Liver (tissue), 9 donors: Measurements from ENCODE around the gene IL2RA. TPM values are rescaled to one million over a fixed set of nuclear protein-coding genes. Genes with fewer than 3 reads are reported as not detected.

ENCODE experiments used
- DNase-seq: peaks from one replicate; pipeline ENCODE4 v3.0.0-alpha.2; 2017; ENCODE audit warnings: low spot score
- H3K27ac ChIP-seq, 2 donors: one replicate each; pipeline ENCODE4 v1.7.0; 2013; ENCODE audit warnings: inconsistent platforms in 2 of 2, low read length in 2 of 2, control low read depth in 1 of 2, low read depth in 1 of 2, mild to moderate bottlenecking in 1 of 2
- H3K27me3 ChIP-seq, 4 donors: one replicate each; pipeline versions ENCODE4 v1.6.1 to v1.7.0; 2013; ENCODE audit warnings: low read length in 3 of 4, inconsistent platforms in 1 of 4, mild to moderate bottlenecking in 1 of 4, moderate library complexity in 1 of 4; ENCODE audit not compliant: control insufficient read depth in 4 of 4, insufficient read depth in 4 of 4
- H3K36me3 ChIP-seq, 4 donors: one replicate each; pipeline versions ENCODE4 v1.6.1 to v1.7.0; 2013; ENCODE audit warnings: low read length in 3 of 4, mild to moderate bottlenecking in 3 of 4, low read depth in 1 of 4, moderate library complexity in 1 of 4; ENCODE audit not compliant: control insufficient read depth in 4 of 4, insufficient read depth in 3 of 4
- H3K4me1 ChIP-seq, 4 donors: one replicate each; pipeline versions ENCODE4 v1.6.1 to v1.7.0; 2013; ENCODE audit warnings: low read length in 3 of 4, mild to moderate bottlenecking in 3 of 4, moderate library complexity in 1 of 4; ENCODE audit not compliant: control insufficient read depth in 4 of 4, insufficient read depth in 4 of 4
- H3K4me3 ChIP-seq, 3 donors: one replicate each; pipeline versions ENCODE4 v1.6.1 to v1.7.0; 2013; ENCODE audit warnings: low read length in 3 of 3, control low read depth in 1 of 3, low read depth in 1 of 3, mild to moderate bottlenecking in 1 of 3
- H3K9ac ChIP-seq, 2 donors: one replicate each; pipeline ENCODE4 v1.7.0; 2013; ENCODE audit warnings: low read length in 2 of 2, mild to moderate bottlenecking in 2 of 2, moderate library complexity in 2 of 2, control low read depth in 1 of 2, low read depth in 1 of 2
- H3K9me3 ChIP-seq, 4 donors: one replicate each; pipeline versions ENCODE4 v1.6.1 to v1.7.0; 2013; ENCODE audit warnings: low read length in 3 of 4; ENCODE audit not compliant: control insufficient read depth in 4 of 4
- EGR1 ChIP-seq, 2 donors: IDR thresholded peaks; 2 replicates each; pipeline ENCODE4 v1.6.1; 2016 to 2018; ENCODE audit warnings: antibody characterized with exemption in 2 of 2, low read depth in 2 of 2
- FOXA1 ChIP-seq: IDR thresholded peaks from 2 replicates; pipeline ENCODE4 v1.6.1; 2016; ENCODE audit warnings: antibody characterized with exemption
- FOXA2 ChIP-seq: IDR thresholded peaks from 2 replicates; pipeline ENCODE4 v1.6.1; 2016; ENCODE audit warnings: antibody characterized with exemption
- HNF4A ChIP-seq, 2 donors: conservative IDR thresholded peaks; 2 replicates each; pipeline ENCODE4 v1.6.1; 2016; ENCODE audit warnings: antibody characterized with exemption in 2 of 2, mild to moderate bottlenecking in 2 of 2
- HNF4G ChIP-seq: IDR thresholded peaks from 2 replicates; pipeline ENCODE4 v1.6.1; 2016; ENCODE audit warnings: antibody characterized with exemption
- JUND ChIP-seq, 2 donors: IDR thresholded peaks; 2 replicates each; pipeline ENCODE4 v1.6.1; 2016; ENCODE audit warnings: antibody characterized with exemption in 2 of 2
- NR2F2 ChIP-seq: IDR thresholded peaks from 2 replicates; pipeline ENCODE4 v1.6.1; 2016; ENCODE audit warnings: antibody characterized with exemption
- RXRA ChIP-seq, 2 donors: IDR thresholded peaks; 2 replicates each; pipeline ENCODE4 v1.6.1; 2017 to 2018; ENCODE audit warnings: antibody characterized with exemption in 2 of 2, mild to moderate bottlenecking in 1 of 2
- SP1 ChIP-seq: IDR thresholded peaks from 2 replicates; pipeline ENCODE4 v1.6.1; 2018; ENCODE audit warnings: antibody characterized with exemption, mild to moderate bottlenecking
- YY1 ChIP-seq: IDR thresholded peaks from 2 replicates; pipeline ENCODE4 v1.6.1; 2016; ENCODE audit warnings: antibody characterized with exemption, mild to moderate bottlenecking
- WGBS: extraction: QIAGEN DNeasy Blood & Tissue Kit; methylation state at CpG from one replicate; pipeline ENCODE4 v1.1.7; 2013; 5-methylcytosine and 5-hydroxymethylcytosine counted together
- polyA plus RNA-seq, 2 donors: library from polyadenylated mRNA; stranded (reverse) in 1 of 2; unstranded in 1 of 2; fragments of 200-250 nt in 1 of 2; fragments of >200 nt in 1 of 2; fragmentation: Nextera tagmentation in 1 of 2; extraction: Ambion mirVana in 1 of 2; gene quantifications; one replicate each; pipeline versions ENCODE4 v1.2.1 to v1.2.3, GENCODE V29; 2013 to 2015
- total RNA-seq, 2 donors: library from RNA; depleted of rRNA; stranded (reverse); fragments of >200 nt; gene quantifications; one replicate each; pipeline ENCODE4 v1.2.3, GENCODE V29; 2014
- TF ChIP-seq, protein P1 (sequence below): IDR thresholded peaks from 2 replicates; pipeline ENCODE4 v1.6.1; 2016; ENCODE audit warnings: antibody characterized with exemption
- TF ChIP-seq, protein P2 (sequence below): fragments of 150-350 bp; IDR thresholded peaks from 2 replicates; pipeline ENCODE4 v1.5.1; 2017; ENCODE audit warnings: improper control_type of control experiment, low read depth, low read length; ENCODE audit not compliant: missing input control
- TF ChIP-seq, protein P3 (sequence below): IDR thresholded peaks from 2 replicates; pipeline ENCODE4 v1.6.1; 2016; ENCODE audit warnings: antibody characterized with exemption, mild to moderate bottlenecking
- TF ChIP-seq, protein P4 (sequence below): IDR thresholded peaks from 2 replicates; pipeline ENCODE4 v1.6.1; 2016; ENCODE audit warnings: antibody characterized with exemption
- donor health status: healthy.
- donor health status: healthy.
- donor health status: healthy.
- donor health status: healthy.
- donor health status: healthy.

IL2RA gene
- total and polyA plus RNA-seq, 4 donors = 0.46 to 1.6 TPM; not detected in 2

DNA sequence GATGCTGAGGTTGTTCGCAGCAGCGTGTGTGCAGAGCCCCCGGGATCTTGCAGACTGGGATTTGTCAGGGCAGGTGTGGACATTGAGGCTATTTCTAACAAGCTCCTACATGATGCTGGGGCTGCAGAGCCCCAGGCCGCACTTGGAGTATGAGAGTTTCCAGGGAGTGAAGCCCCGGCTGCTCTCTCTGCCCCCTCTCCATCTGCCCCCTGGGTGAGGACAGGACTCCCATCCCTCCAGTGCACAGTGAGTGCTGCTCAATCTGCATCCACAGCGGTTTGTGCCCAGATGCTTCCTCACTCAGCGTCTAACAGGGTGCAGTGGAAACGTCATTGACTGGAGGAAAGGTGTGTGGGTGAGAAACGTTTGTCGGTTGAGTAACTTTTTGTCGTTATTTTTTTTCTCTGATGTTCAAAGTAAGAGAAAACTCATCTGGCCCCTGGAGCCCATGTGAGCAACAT, 25.3 kb downstream of the IL2RA start:
- DNase-seq = no peak
- no peaks in the 10 kb centered on the region for H3K9me3 ChIP-seq
- no peak overlapping the region for H3K27ac ChIP-seq
- peaks cover 0 to 1% (median 0%) of the 10 kb centered on the region in 4 donors for H3K4me1 ChIP-seq
- H3K9ac ChIP-seq = no peak overlapping the region
- WGBS = 73% methylated on average over 11 of the region's 11 CpGs
- TF ChIP-seq SP1 (no peak), HNF4A (conservative IDR thresholded peaks at IDR 0.05) (no peak), FOXA2 (no peak), NR2F2 (no peak), FOXA1 (no peak)
- TF ChIP-seq, protein P1, sequence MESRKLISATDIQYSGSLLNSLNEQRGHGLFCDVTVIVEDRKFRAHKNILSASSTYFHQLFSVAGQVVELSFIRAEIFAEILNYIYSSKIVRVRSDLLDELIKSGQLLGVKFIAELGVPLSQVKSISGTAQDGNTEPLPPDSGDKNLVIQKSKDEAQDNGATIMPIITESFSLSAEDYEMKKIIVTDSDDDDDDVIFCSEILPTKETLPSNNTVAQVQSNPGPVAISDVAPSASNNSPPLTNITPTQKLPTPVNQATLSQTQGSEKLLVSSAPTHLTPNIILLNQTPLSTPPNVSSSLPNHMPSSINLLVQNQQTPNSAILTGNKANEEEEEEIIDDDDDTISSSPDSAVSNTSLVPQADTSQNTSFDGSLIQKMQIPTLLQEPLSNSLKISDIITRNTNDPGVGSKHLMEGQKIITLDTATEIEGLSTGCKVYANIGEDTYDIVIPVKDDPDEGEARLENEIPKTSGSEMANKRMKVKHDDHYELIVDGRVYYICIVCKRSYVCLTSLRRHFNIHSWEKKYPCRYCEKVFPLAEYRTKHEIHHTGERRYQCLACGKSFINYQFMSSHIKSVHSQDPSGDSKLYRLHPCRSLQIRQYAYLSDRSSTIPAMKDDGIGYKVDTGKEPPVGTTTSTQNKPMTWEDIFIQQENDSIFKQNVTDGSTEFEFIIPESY = no peak
- H3K36me3 ChIP-seq = no peaks in the 10 kb centered on the region
- no peak overlapping the region for H3K4me3 ChIP-seq
- no peaks in the 10 kb centered on the region for H3K27me3 ChIP-seq

DNA sequence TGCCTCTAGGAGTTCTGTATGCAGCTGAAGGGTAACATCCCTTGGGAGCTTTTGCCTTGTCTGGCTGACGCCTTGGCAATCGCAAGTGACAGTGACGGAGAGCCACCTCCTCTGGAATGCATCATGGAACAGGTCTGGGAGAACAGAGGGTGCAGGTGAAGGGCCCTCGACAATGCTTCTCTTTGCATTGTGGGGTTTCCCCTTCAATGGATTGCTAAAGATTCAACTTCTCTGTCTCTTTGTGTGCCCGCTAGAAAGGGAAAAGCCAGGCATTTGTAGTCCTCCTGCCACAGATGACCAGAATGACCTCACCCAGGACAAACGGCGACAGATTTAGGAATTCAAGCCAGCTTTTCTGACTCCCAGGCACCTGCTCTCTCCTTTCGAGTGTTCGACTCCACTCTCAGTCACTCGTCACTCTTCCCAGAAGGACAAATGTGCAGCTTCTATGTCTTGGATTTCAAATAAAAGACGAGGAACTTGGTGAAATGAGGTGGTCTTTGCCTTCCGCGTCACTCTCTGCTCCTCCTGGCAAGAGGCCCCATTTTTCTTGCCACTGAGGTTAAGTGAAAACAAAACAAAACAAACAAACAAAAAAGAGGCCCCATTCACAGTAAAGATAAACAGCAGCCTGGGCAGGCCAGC, 26.1 kb downstream of the IL2RA start:
- H3K9me3 ChIP-seq = peaks cover 0 to under 1% (median 0%) of the 10 kb centered on the region in 4 donors
- 85% methylated on average over 13 of the region's 13 CpGs for WGBS
- no peak overlapping the region for H3K9ac ChIP-seq
- no peak overlapping the region for H3K27ac ChIP-seq
- H3K4me3 ChIP-seq = no peak overlapping the region
- H3K36me3 ChIP-seq = no peaks in the 10 kb centered on the region
- H3K27me3 ChIP-seq = no peaks in the 10 kb centered on the region
- peaks cover 0 to 1% (median 0%) of the 10 kb centered on the region in 4 donors for H3K4me1 ChIP-seq
- no peak for DNase-seq
- TF ChIP-seq, protein P1 = no peak
- no peak for TF ChIP-seq RXRA (IDR thresholded peaks at IDR 0.05)
- TF ChIP-seq, protein P2, sequence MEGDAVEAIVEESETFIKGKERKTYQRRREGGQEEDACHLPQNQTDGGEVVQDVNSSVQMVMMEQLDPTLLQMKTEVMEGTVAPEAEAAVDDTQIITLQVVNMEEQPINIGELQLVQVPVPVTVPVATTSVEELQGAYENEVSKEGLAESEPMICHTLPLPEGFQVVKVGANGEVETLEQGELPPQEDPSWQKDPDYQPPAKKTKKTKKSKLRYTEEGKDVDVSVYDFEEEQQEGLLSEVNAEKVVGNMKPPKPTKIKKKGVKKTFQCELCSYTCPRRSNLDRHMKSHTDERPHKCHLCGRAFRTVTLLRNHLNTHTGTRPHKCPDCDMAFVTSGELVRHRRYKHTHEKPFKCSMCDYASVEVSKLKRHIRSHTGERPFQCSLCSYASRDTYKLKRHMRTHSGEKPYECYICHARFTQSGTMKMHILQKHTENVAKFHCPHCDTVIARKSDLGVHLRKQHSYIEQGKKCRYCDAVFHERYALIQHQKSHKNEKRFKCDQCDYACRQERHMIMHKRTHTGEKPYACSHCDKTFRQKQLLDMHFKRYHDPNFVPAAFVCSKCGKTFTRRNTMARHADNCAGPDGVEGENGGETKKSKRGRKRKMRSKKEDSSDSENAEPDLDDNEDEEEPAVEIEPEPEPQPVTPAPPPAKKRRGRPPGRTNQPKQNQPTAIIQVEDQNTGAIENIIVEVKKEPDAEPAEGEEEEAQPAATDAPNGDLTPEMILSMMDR = no peak
- TF ChIP-seq, protein P3, sequence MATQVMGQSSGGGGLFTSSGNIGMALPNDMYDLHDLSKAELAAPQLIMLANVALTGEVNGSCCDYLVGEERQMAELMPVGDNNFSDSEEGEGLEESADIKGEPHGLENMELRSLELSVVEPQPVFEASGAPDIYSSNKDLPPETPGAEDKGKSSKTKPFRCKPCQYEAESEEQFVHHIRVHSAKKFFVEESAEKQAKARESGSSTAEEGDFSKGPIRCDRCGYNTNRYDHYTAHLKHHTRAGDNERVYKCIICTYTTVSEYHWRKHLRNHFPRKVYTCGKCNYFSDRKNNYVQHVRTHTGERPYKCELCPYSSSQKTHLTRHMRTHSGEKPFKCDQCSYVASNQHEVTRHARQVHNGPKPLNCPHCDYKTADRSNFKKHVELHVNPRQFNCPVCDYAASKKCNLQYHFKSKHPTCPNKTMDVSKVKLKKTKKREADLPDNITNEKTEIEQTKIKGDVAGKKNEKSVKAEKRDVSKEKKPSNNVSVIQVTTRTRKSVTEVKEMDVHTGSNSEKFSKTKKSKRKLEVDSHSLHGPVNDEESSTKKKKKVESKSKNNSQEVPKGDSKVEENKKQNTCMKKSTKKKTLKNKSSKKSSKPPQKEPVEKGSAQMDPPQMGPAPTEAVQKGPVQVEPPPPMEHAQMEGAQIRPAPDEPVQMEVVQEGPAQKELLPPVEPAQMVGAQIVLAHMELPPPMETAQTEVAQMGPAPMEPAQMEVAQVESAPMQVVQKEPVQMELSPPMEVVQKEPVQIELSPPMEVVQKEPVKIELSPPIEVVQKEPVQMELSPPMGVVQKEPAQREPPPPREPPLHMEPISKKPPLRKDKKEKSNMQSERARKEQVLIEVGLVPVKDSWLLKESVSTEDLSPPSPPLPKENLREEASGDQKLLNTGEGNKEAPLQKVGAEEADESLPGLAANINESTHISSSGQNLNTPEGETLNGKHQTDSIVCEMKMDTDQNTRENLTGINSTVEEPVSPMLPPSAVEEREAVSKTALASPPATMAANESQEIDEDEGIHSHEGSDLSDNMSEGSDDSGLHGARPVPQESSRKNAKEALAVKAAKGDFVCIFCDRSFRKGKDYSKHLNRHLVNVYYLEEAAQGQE = no peak
- no peak for TF ChIP-seq YY1
- TF ChIP-seq JUND (IDR thresholded peaks at IDR 0.05) = no peak
- TF ChIP-seq, protein P4, sequence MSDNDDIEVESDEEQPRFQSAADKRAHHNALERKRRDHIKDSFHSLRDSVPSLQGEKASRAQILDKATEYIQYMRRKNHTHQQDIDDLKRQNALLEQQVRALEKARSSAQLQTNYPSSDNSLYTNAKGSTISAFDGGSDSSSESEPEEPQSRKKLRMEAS = no peak
- TF ChIP-seq HNF4G = no peak
- TF ChIP-seq EGR1 (IDR thresholded peaks at IDR 0.05; ENCODE audit: low read depth in 2 of 2) = no peak
